ENCODE data around the gene ACAD11.
A peak's percentile ranks its signal among the peaks of the same experiment; 100 is the strongest.

ACAD11 gene

DNA sequence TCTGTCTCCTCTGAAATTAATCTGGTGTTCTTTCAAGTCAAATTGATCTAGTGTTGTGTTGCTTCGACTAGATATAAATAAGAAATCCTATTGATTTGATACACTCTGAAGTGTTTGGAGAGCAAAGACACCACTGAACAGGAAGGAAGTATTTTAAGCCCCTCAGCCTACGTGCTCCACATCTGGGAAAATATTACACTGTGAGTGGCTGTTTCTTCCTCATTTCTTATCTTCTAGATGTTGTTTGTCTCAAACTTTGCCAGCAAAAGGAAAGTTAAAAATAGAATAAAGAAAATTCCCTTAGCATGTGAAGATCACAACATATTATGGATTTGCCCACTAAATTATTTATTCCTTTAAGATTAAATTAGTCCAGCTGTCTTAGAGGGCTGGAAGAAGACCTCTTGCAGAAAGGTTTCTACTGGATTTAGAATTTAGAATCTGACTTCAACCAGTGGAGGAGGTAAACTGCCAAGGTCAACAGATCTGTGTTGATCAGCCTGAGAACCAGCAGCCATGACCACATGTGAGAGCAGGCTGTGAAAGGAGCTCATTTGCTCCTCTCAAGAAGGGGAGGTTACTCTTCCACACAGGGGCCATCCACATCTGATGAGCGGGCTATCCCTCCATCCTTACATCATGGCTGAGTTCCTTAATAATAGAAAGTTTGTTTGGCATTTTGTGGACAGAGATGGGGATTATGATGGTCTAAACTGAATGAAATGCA is 108.9 kb downstream of the ACAD11 start:
- no peak for DNase-seq

GRCh38 chr3:132549890-132550578 is 109.6 kb downstream of the ACAD11 start:
- DNase-seq = no peak

- no peak for DNase-seq
These were observed 110.4 kb downstream of the ACAD11 start for GRCh38 chr3:132549169-132549568.

DNA sequence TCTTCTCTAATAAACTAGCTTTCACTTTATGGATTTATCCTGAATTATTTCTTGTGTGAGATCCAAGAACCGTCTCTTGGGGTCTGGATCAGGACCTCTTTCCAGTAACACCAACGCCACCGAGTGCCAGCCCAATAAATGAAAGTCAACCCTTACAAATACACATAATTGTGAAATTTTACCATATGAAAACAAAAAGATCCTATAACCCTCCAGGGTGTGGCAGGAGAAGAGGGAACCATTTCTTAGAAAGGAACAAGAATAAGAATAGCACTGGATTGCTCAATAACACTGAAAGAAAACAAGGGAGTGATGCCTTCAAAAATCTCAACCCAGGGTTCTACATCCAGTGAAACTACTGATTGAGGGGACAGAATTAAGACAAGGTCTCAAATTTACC is 114.1 kb downstream of the ACAD11 start:
- no peak for DNase-seq

DNA sequence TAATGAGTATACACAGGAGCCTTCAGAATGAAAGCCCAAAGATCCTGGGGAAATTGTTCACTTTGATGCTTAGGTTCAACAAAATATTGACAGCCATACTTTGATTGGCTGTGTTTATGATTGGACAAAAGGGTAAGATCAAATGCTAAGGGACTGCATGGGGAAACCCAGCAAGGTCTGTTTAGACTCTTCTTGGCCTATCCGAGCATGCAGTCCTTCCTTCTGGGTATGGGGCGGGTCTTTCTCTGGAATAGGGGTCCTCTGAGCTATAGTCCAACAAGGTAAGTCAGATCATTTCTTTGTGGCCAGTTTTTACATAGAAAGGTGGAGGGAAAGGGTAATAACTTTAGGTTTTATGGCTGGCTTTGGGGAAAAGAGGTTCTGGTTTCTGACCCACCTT is 115.5 kb downstream of the ACAD11 start:
- no peak for DNase-seq

DNA sequence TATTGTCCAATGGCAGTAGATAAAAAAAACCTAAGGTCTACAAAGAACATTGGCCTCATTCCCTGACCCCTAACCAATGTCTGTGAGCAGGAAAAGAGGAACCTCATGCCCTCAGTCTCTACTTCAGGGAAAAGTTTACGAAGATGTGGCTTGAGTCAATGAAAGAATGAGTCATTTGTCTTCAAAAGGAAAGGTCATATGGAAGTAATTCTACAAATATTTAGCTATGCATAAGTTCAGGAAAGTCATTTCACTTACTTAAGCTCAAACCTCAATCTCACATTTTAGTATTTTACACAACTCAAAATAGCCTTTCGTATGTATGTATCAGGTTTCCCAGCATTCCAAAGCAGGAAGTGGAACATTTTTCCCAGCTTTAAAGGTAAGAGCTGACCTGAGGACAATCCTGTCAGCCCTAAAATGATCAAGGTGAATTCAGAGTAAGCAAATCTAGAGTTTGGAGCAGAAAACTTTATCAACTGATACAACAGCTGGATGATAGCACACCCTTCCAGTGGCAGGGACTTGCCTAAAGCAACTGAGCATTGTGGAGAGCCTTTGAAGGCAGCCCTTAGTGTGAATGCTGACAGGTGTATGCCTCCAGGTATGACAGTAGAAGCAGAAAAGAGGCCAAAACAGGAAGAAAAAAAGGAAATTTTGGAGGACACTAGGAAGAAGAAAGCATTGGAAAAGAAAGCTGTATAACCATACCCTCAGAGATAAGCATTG is 116.4 kb downstream of the ACAD11 start:
- no peak for DNase-seq

DNA sequence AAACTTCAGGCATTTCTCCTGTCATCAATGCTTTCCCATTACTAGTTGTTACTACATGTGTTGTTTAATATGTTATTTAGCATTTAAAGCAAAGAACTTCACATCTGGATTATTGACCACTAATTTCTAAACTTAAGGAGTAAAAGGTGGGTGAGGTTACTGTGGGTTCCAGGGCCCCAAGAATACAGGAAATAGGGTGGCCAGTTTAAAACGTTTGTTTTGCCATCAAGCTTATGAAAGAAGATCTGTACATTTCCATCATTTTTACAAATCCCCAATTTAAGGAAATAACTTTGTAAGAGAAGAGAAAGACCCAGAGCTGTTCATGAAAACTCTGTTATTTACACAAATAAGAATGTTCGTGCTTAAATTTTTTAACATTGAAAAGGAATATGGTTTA is 117.0 kb downstream of the ACAD11 start:
- DNase-seq = no peak

GRCh38 chr3:132539681-132540080 is 119.9 kb downstream of the ACAD11 start:
- no peak for DNase-seq

DNA sequence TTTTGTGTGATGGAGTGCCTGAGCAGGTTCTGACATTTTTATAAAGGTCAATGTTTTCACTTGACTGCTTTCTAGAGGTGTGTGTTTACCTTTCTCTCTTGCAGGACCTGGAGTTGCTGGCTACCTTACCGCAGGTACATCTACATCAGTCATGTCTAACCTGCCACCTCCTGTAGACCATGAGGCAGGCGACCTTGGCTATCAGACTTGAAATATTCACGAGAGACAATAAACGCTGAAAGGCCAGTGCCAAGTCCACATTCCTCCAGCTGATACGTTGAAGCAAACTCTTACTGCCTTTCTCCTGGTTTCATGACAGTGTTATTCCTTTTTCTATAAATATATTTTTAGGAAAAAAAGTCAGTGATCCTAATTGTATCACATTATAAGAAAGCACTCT is 121.5 kb downstream of the ACAD11 start:
- DNase-seq = no peak

- no peak for DNase-seq
These were observed 122.3 kb downstream of the ACAD11 start for GRCh38 chr3:132537297-132537696.

DNA sequence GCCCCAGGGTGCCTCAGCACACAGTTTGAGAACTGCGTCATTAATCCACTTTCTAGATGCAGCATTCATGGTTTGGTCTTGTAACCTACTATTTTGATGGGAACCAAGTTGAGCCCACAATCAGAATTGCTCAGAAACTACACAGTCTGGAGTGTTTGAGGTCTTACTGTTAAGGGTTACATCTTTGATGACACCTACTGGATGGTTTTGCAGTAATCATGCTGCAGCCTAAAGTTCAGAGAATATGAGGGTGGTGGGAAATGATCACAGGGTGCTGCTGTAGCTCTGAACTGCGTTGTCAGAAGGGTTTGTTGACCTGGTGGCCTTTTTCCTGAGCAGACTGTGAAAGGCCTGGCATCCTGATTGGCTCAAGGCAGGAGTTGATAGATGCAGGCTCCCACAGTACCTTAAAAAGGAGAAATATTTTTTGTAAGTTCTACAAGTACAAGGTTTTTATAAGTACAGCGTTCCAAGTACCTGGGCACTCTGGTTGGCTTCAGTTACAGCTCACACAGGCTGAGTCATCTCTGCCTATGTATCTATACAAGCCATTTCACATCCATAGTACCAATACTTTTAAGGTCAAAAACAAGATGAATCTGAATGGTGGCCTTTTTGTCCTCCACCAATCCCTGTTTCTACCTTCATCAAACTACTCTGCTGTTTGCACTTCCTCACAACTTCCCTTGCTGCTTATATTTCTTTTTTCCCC is 123.0 kb downstream of the ACAD11 start:
- no peak for DNase-seq

GRCh38 chr3:132535575-132536441 is 123.8 kb downstream of the ACAD11 start:
- DNase-seq = peak in 8 of 14 donors; percentile 1 to 24 (median 8)

DNA sequence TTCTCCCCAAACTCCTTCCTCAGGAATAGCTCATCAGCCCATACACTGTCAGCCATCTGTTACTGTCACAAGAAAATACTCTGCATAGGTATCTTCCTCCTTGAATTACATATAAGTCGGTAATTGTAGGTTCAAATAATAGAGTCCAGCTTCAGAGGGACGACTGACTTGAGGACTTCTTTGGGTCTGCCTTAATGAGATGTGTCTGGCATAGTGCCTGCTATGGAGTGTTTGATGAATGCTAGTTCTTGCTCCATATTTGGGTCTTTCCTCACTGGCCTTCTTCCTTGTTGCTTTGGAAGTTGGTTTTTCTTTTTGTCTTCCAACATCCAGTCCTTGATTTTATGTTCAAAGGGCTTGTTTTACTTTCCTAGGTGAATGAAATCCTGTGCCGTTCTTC is 129.0 kb downstream of the ACAD11 start:
- no peak for DNase-seq

DNA sequence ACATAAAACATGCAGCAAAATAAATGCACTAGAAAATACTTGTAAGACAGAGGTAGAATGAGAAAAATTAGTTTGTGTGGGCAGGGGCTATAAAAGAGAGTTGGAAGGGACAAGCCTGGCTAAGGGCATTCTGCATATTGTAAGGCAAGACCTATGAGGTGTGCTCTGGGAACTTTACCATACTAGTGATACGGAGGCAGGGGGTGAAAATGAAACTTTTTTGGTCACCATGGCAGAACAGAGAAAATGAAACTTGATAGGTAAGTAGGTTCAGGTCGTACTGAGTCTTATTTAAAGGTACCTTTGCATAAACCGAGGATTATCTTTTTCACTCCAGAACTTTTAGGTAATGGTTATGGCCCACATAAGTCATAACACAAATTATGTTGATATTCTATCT is 137.3 kb downstream of the ACAD11 start:
- DNase-seq = no peak

- no peak for DNase-seq
These were observed 137.7 kb downstream of the ACAD11 start for GRCh38 chr3:132521901-132522300.

- no peak for DNase-seq
These were observed 139.7 kb downstream of the ACAD11 start for GRCh38 chr3:132519914-132520313.

- DNase-seq = no peak
These were observed 142.3 kb downstream of the ACAD11 start for GRCh38 chr3:132517311-132517710.

- DNase-seq = no peak
These were observed 146.6 kb downstream of the ACAD11 start for GRCh38 chr3:132513057-132513456.

GRCh38 chr3:132509506-132509905 is 150.1 kb downstream of the ACAD11 start:
- DNase-seq = no peak

- no peak for DNase-seq
These were observed 150.5 kb downstream of the ACAD11 start for GRCh38 chr3:132509096-132509495.

Measured in C1 segment of cervical spinal cord (tissue), 14 donors.